Psoas muscle (tissue), 8 donors: ENCODE measurements around the gene PDCD1. TPM values are rescaled to one million over a fixed set of nuclear protein-coding genes. Genes with fewer than 3 reads are reported as not detected.
"Not testable (repeated sequence)": the region's sequence is repeated elsewhere in the genome, so short reads cannot be mapped to it uniquely, and the experiment has no call there.

Experiments used
- ATAC-seq, 4 donors: fragments of 200-7000 bp; cut with Tn5 transposase; one replicate each; pipeline ENCODE4 v1.9.1; 2020; ENCODE audit warnings: moderate library complexity in 3 of 4, mild to moderate bottlenecking in 2 of 4
- DNase-seq, 2 donors: peaks; one replicate each; pipeline ENCODE4 v3.0.0-alpha.2; 2020
- H3K27ac ChIP-seq: fragments of 200-600 bp; one replicate; pipeline ENCODE4 v1.8.0; 2022
- H3K27me3 ChIP-seq, 3 donors: fragments of 200-600 bp in 1 of 3; one replicate each; pipeline versions ENCODE4 v1.6.1 to v1.8.0; 2013 to 2022; ENCODE audit warnings: low read length in 2 of 3, mild to moderate bottlenecking in 2 of 3, moderate library complexity in 1 of 3; ENCODE audit not compliant: insufficient read depth in 3 of 3
- H3K36me3 ChIP-seq, 2 donors: fragments of 200-600 bp in 1 of 2; one replicate each; pipeline versions ENCODE4 v1.6.1 to v1.8.0; 2013 to 2022; ENCODE audit warnings: low read depth in 1 of 2, mild to moderate bottlenecking in 1 of 2, moderate library complexity in 1 of 2; ENCODE audit not compliant: insufficient read depth in 1 of 2
- H3K4me1 ChIP-seq: fragments of 200-600 bp; one replicate; pipeline ENCODE4 v1.8.0; 2022
- H3K4me3 ChIP-seq: fragments of 200-600 bp; one replicate; pipeline ENCODE4 v1.8.0; 2022; ENCODE audit warnings: mild to moderate bottlenecking
- H3K9me3 ChIP-seq: fragments of 200-600 bp; one replicate; pipeline ENCODE4 v1.8.0; 2022
- CTCF ChIP-seq: fragments of 200-600 bp; IDR thresholded peaks from one replicate; pipeline ENCODE4 v1.8.0; 2022; ENCODE audit warnings: antibody characterized with exemption
- WGBS, 3 donors: extraction: QIAGEN DNeasy Blood & Tissue Kit; methylation state at CpG; one replicate each; pipeline versions ENCODE4 v1.1.6 to v1.1.7; 2013; 5-methylcytosine and 5-hydroxymethylcytosine counted together
- intact Hi-C, 2 donors: fragments of 100-400 bp; cut with DNase I; formaldehyde crosslinking; loops; one replicate each; pipeline versions ENCODE4 v1.11.0 to v1.14.2; 2022
- polyA plus RNA-seq, 3 donors: library from polyadenylated mRNA; stranded (reverse); fragments of 200-250 nt; gene quantifications; one replicate each; pipeline ENCODE4 v1.2.3, GENCODE V29; 2013
- total RNA-seq, 4 donors: library from RNA; stranded (reverse); fragmentation: NEBNext Ultra II Directional in 2 of 4; extraction: Animal tissue kit (Norgen Biotek cat#: 25700) in 2 of 4; gene quantifications; one replicate each; pipeline versions ENCODE4 v1.2.1 to v1.2.4, GENCODE V29; 2021 to 2023
- donor health status: healthy with polysubstance abuse.
- donor health status: DM: no; HTN: no; CAD: no; lungs with moderate emphysema.
- donor health status: Bipolar disorder and iron deficiency.
- donor health status: healthy.
- donor health status: DM: yes; HTN: yes; CAD: no.
- donor health status: DM: no; HTN: no; CAD: no.
- donor health status: DM: no; HTN: no; CAD: no.
- donor health status: DM: yes; HTN: yes; CAD: no.

PDCD1 gene
- total and polyA plus RNA-seq, 7 donors: 0.03 to 0.30 (median 0.06) TPM; not detected in 2

- WGBS, 3 donors: 86 to 91% (median 89%) methylated on average over 10 of the region's 10 CpGs
- no peaks in the 10 kb centered on the region for H3K9me3 ChIP-seq
- no peaks in the 10 kb centered on the region for H3K4me1 ChIP-seq
- intact Hi-C loops: no loop called here
- peaks cover 0 to 11% (median 0%) of the 10 kb centered on the region in 3 donors for H3K27me3 ChIP-seq
- no peak for TF ChIP-seq CTCF
- ATAC-seq (no peak), DNase-seq (no peak)
- H3K4me3 ChIP-seq: no peak overlapping the region
- H3K27ac ChIP-seq: no peak overlapping the region
- H3K36me3 ChIP-seq: no peaks in the 10 kb centered on the region
These were observed 24.0 kb downstream of the PDCD1 start for GRCh38 chr2:241834527-241835210.

- H3K9me3 ChIP-seq, DNase-seq, H3K36me3 ChIP-seq, H3K4me3 ChIP-seq, H3K27ac ChIP-seq, H3K4me1 ChIP-seq, intact Hi-C loops, ATAC-seq: not testable (repeated sequence)
- 73 to 84% (median 74%) methylated on average over 26 to 28 of the region's 28 CpGs for WGBS, 3 donors
- peaks cover 0 to 11% (median 0%) of the 10 kb centered on the region in 3 donors for H3K27me3 ChIP-seq
These were observed 24.8 kb downstream of the PDCD1 start for GRCh38 chr2:241833756-241834526.

GRCh38 chr2:241833101-241833663 lies 25.5 kb downstream of the PDCD1 start:
- no peak for TF ChIP-seq CTCF
- ATAC-seq: no peak
- Histone ChIP-seq H3K4me3 (no peak overlapping the region), H3K9me3 (no peaks in the 10 kb centered on the region), H3K27ac (no peak overlapping the region), H3K27me3 (peaks cover 0 to 11% (median 0%) of the 10 kb centered on the region in 3 donors), H3K4me1 (no peaks in the 10 kb centered on the region), H3K36me3 (no peaks in the 10 kb centered on the region)
- WGBS, 3 donors: 43 to 54% (median 46%) methylated on average over 13 of the region's 13 CpGs
- DNase-seq: no peak
- intact Hi-C loops: no loop called here

- TF ChIP-seq CTCF: no peak
- H3K4me3 ChIP-seq: no peak overlapping the region
- no peak overlapping the region for H3K27ac ChIP-seq
- H3K9me3 ChIP-seq: no peaks in the 10 kb centered on the region
- no peaks in the 10 kb centered on the region for H3K4me1 ChIP-seq
- intact Hi-C loops: no loop called here
- no peaks in the 10 kb centered on the region for H3K36me3 ChIP-seq
- H3K27me3 ChIP-seq: peaks cover 0 to 5% (median 2%) of the 10 kb centered on the region in 3 donors
- ATAC-seq (no peak), DNase-seq (no peak)
- 81 to 87% (median 86%) methylated on average over 2 of the region's 2 CpGs for WGBS, 3 donors
These were observed 31.3 kb downstream of the PDCD1 start for GRCh38 chr2:241827394-241827793.

GRCh38 chr2:241823531-241824437 lies 34.9 kb downstream of the PDCD1 start:
- 88 to 90% (median 90%) methylated on average over 45 of the region's 45 CpGs for WGBS, 3 donors
- not testable (repeated sequence) for H3K27ac ChIP-seq, H3K4me3 ChIP-seq, H3K4me1 ChIP-seq, H3K36me3 ChIP-seq, H3K27me3 ChIP-seq, DNase-seq, H3K9me3 ChIP-seq, ATAC-seq
- intact Hi-C loops: loop anchor here in 1 of 2 donors (2.0 kb wide), 1 partner anchor 19 kb away; no protein-coding TSS in a partner anchor
